Measurements from ENCODE around the gene GEMIN7.

DNA sequence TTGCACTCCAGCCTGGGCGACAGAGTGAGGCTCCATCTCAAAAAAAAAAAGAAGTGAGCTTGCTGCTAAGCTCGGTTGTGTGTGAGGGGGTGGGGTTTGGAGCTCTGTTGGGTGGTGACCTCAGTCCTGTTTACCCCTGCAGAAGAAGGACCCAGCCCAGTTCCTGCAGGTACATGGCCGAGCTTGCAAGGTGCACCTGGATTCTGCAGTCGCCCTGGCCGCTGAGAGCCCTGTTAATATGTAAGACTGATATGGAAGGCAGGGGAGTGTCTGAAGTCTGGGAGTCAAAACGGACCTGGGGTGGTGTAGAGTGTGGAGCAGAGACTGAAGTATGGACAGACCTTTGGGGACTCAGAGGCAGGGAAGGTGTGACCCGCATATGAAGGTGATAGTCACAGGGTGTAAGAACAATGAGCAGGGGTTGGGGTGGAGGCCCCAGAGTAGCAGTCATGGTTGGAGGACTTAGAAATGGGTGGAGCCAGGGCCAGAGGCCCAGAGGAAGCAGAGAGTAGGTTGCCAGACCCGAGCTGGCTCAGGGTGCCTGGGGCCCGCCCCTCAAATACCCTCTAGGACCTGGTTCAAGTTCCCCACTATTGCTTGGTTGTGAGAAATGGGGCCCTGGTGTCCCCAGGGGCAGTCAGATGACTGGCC lies 27.0 kb upstream of the GEMIN7 start:
- TF ChIP-seq, protein P1, sequence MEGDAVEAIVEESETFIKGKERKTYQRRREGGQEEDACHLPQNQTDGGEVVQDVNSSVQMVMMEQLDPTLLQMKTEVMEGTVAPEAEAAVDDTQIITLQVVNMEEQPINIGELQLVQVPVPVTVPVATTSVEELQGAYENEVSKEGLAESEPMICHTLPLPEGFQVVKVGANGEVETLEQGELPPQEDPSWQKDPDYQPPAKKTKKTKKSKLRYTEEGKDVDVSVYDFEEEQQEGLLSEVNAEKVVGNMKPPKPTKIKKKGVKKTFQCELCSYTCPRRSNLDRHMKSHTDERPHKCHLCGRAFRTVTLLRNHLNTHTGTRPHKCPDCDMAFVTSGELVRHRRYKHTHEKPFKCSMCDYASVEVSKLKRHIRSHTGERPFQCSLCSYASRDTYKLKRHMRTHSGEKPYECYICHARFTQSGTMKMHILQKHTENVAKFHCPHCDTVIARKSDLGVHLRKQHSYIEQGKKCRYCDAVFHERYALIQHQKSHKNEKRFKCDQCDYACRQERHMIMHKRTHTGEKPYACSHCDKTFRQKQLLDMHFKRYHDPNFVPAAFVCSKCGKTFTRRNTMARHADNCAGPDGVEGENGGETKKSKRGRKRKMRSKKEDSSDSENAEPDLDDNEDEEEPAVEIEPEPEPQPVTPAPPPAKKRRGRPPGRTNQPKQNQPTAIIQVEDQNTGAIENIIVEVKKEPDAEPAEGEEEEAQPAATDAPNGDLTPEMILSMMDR (optimal IDR thresholded peaks at IDR 0.05 in 1 of 3, IDR thresholded peaks at IDR 0.05 in 1 of 3, conservative IDR thresholded peaks at IDR 0.05 in 1 of 3; ENCODE audit: extremely low read depth in 1 of 3, insufficient read depth in 2 of 3, low read length in 3 of 3) = no peak
- no peak for TF ChIP-seq EZH2 (IDR thresholded peaks at IDR 0.05; ENCODE audit: low read length)
